ENCODE measurements around the gene SMIM41.

DNA sequence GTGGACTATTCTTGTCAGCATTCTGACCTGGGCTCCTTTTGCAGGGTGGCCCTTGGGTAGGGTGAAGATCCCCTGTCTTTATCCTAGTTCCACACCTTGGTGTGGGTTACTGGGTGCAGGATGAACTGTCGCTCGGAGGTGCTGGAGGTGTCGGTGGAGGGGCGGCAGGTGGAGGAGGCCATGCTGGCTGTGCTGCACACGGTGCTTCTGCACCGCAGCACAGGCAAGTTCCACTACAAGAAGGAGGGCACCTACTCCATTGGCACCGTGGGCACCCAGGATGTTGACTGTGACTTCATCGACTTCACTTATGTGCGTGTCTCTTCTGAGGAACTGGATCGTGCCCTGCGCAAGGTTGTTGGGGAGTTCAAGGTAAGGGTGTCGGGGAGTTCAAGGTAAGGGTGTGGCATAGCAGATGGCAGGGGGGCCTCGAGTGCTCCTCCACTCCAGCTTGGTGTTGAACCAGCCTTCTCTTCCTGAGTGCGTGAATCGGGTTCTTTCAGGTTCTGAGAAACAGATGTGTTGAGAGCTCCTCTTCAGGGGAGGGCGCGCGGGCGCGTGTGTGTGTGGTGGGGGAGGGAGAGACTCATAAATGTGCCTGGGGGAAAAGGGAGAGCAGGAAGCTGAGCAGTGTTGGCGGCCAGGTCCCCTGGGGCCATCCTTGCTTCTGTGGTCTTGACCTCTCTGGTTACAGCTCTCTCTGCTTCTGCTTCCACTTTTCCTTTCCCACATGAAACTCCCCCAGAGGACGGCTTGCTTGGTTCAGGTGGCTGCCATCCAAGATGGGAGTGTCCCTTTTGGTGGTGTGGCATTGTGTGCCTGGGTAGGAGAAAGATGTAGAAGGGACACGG, 5.7 kb upstream of the SMIM41 start:
- TF ChIP-seq, protein P1, sequence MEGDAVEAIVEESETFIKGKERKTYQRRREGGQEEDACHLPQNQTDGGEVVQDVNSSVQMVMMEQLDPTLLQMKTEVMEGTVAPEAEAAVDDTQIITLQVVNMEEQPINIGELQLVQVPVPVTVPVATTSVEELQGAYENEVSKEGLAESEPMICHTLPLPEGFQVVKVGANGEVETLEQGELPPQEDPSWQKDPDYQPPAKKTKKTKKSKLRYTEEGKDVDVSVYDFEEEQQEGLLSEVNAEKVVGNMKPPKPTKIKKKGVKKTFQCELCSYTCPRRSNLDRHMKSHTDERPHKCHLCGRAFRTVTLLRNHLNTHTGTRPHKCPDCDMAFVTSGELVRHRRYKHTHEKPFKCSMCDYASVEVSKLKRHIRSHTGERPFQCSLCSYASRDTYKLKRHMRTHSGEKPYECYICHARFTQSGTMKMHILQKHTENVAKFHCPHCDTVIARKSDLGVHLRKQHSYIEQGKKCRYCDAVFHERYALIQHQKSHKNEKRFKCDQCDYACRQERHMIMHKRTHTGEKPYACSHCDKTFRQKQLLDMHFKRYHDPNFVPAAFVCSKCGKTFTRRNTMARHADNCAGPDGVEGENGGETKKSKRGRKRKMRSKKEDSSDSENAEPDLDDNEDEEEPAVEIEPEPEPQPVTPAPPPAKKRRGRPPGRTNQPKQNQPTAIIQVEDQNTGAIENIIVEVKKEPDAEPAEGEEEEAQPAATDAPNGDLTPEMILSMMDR (IDR thresholded peaks at IDR 0.05): no peak
- no peak for TF ChIP-seq ZFX (IDR thresholded peaks at IDR 0.05; ENCODE audit: borderline replicate concordance)

Measured in 22Rv1 (cell line).